ENCODE data around the gene TCIRG1.

The TCIRG1 gene

DNA sequence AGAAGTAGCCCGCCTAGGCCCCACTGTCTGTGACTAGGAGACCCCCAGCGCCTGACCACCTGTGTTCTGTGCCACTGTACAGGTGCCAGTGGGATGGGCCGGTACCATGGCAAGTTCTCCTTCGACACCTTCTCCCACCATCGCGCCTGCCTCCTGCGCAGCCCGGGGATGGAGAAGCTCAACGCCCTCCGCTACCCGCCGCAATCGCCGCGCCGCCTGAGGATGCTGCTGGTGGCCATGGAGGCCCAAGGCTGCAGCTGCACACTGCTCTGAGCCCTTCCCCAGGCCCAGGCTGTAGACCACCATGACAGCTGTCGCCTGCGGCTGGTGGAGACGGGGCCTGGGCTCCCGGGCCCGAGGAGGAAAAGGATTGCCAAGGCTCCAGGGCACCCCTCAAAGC is 11.2 kb upstream of the TCIRG1 start:
- no peak for TF ChIP-seq EZH2phosphoT487 (conservative IDR thresholded peaks at IDR 0.05; ENCODE audit: low read length)
- TF ChIP-seq, protein P1, sequence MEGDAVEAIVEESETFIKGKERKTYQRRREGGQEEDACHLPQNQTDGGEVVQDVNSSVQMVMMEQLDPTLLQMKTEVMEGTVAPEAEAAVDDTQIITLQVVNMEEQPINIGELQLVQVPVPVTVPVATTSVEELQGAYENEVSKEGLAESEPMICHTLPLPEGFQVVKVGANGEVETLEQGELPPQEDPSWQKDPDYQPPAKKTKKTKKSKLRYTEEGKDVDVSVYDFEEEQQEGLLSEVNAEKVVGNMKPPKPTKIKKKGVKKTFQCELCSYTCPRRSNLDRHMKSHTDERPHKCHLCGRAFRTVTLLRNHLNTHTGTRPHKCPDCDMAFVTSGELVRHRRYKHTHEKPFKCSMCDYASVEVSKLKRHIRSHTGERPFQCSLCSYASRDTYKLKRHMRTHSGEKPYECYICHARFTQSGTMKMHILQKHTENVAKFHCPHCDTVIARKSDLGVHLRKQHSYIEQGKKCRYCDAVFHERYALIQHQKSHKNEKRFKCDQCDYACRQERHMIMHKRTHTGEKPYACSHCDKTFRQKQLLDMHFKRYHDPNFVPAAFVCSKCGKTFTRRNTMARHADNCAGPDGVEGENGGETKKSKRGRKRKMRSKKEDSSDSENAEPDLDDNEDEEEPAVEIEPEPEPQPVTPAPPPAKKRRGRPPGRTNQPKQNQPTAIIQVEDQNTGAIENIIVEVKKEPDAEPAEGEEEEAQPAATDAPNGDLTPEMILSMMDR (IDR thresholded peaks at IDR 0.05; ENCODE audit: insufficient read depth, low read length, poor library complexity, severe bottlenecking) = no peak
- no peak overlapping the region for H3K4me2 ChIP-seq (ENCODE audit: low read depth, low read length, poor library complexity, severe bottlenecking)
- no peak overlapping the region for H2AFZ ChIP-seq (ENCODE audit: low read depth, low read length, severe bottlenecking)
- H4K20me1 ChIP-seq (ENCODE audit: low read depth, low read length) = no peaks in the 10 kb centered on the region
- no peaks in the 10 kb centered on the region for H3K9me3 ChIP-seq (ENCODE audit: insufficient read depth, low read length)
- H3K4me3 ChIP-seq (ENCODE audit: insufficient read depth, low read length, poor library complexity, severe bottlenecking) = no peak overlapping the region
- H3K79me2 ChIP-seq (ENCODE audit: insufficient read depth, low read length) = peaks cover 19% of the 10 kb centered on the region
- no peaks in the 10 kb centered on the region for H3K9me2 ChIP-seq (replicated peaks; ENCODE audit: insufficient read depth, low read length)
- no peak overlapping the region for H3K9ac ChIP-seq (ENCODE audit: low read length)
- no peaks in the 10 kb centered on the region for H3K27me3 ChIP-seq (ENCODE audit: low read length)
- no peaks in the 10 kb centered on the region for H3K36me3 ChIP-seq (ENCODE audit: low read length)
- no peak overlapping the region for H3K27ac ChIP-seq (ENCODE audit: low read depth, low read length)
- H3F3A ChIP-seq (ENCODE audit: insufficient read depth) = no peaks in the 10 kb centered on the region; the same call in 1 of the 2 replicates

DNA sequence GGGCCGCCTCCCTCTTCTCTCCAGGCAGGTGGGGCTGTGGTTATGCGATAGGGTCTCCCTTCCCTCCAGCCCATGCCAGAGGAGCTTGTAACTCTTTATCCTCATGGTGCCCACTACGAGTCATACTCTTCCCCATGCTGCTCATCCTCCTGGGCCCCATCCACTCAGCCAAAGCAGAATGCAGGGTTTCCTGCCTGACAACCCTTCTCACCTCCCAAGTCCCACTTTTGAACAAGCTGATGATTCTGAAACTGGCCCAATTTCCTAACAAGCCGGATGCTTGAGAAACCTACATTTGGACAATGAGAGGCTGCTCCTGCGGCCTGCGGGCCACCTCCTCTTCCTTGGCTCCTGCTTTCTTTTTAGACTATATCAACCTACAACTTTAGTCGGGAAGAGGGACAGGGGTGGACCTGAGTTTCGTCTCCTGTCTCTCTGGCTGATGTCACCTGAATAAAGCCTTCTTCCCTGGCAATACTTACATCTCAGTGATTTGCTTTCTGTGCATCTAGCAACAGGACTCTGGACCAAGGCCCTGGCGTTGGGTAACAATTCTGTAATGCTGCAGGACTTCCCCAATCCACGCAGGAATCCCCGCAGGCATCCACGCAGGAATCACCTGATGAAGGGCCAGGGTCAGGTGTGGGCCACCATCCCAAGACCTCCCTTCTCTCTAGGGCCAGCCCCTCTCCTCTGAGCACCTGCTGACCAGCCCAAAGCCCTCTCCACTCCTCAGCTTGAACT is 9.9 kb upstream of the TCIRG1 start:
- no peaks in the 10 kb centered on the region for H3K27me3 ChIP-seq (ENCODE audit: low read length)
- TF ChIP-seq, protein P1 (IDR thresholded peaks at IDR 0.05; ENCODE audit: insufficient read depth, low read length, poor library complexity, severe bottlenecking) = no peak
- TF ChIP-seq EZH2phosphoT487 (conservative IDR thresholded peaks at IDR 0.05; ENCODE audit: low read length) = no peak
- no peaks in the 10 kb centered on the region for H3K36me3 ChIP-seq (ENCODE audit: low read length)
- H3K79me2 ChIP-seq (ENCODE audit: insufficient read depth, low read length) = peaks cover 19% of the 10 kb centered on the region
- H3K27ac ChIP-seq (ENCODE audit: low read depth, low read length) = no peak overlapping the region
- no peaks in the 10 kb centered on the region; the same call in 1 of the 2 replicates for H3F3A ChIP-seq (ENCODE audit: insufficient read depth)
- no peaks in the 10 kb centered on the region for H3K9me3 ChIP-seq (ENCODE audit: insufficient read depth, low read length)
- H3K4me2 ChIP-seq (ENCODE audit: low read depth, low read length, poor library complexity, severe bottlenecking) = peak overlapping the region; percentile 66
- H4K20me1 ChIP-seq (ENCODE audit: low read depth, low read length) = no peaks in the 10 kb centered on the region
- H3K4me3 ChIP-seq (ENCODE audit: insufficient read depth, low read length, poor library complexity, severe bottlenecking) = no peak overlapping the region
- H2AFZ ChIP-seq (ENCODE audit: low read depth, low read length, severe bottlenecking) = no peak overlapping the region
- H3K9me2 ChIP-seq (replicated peaks; ENCODE audit: insufficient read depth, low read length) = no peaks in the 10 kb centered on the region
- peak overlapping the region; percentile 98; the same call in 1 of the 2 replicates for H3K9ac ChIP-seq (ENCODE audit: low read length)

DNA sequence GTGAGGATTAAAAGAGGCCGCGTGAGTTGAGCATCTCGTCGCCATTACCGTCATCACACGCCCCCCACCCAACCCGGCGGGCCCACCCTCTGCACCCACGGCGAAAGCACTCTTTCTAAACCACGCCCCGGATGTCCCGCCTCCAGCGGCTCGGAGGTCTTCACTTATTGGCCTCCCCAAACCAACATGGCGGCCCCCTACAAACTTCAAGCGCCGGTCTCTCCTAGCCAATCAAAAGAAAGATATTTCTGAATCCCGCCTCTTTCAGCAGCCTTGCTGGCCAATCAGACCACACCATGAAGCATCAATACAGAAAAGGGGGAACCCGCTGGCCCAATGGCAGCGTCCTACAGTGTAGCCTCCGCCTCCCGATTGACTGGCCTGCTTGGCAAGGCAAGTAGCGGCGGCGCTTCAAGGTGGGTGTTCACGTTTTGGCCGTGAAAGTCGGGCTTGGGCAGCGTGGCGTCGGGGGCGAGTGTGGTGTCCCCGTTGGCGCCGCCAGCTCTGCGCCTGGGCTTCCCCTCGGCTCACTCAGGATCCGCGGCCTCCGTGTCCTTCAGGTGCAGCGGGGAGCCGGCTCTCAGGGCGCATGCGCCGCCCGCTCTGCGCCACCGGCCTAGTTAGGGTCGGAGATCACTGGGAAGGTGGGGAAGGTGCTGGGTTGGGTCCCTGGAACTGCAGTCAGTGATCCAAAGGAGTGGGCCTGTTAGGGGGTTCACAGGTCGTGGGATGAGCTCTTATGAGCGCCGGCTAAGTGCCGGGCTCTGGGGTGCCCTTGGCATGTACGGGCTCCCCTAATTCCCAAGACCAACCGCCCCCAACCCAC is 8.3 kb upstream of the TCIRG1 start, which contains the start of gene NDUFS8:
Gene NDUFS8, plus strand, starts transcription at position 364 of the 826 bp plus-strand sequence. CDS start 1,471 bp downstream, outside the sequence.
- Histone ChIP-seq H3K36me3 (ENCODE audit: low read length) (no peaks in the 10 kb centered on the region), H3K27ac (ENCODE audit: low read depth, low read length) (peak within 1 kb of the TSS; percentile 49), H3K27me3 (ENCODE audit: low read length) (no peaks in the 10 kb centered on the region), H3F3A (ENCODE audit: insufficient read depth) (no peaks in the 10 kb centered on the region), H3K4me2 (ENCODE audit: low read depth, low read length, poor library complexity, severe bottlenecking) (peak within 1 kb of the TSS; percentile 92), H3K79me2 (ENCODE audit: insufficient read depth, low read length) (peaks cover 19% of the 10 kb centered on the region), H3K9ac (ENCODE audit: low read length) (peak within 1 kb of the TSS; percentile 98), H3K9me2 (replicated peaks; ENCODE audit: insufficient read depth, low read length) (no peaks in the 10 kb centered on the region), H3K4me3 (ENCODE audit: insufficient read depth, low read length, poor library complexity, severe bottlenecking) (peak within 1 kb of the TSS; percentile 95), H4K20me1 (ENCODE audit: low read depth, low read length) (no peaks in the 10 kb centered on the region), H2AFZ (ENCODE audit: low read depth, low read length, severe bottlenecking) (peak within 1 kb of the TSS; percentile 91), H3K9me3 (ENCODE audit: insufficient read depth, low read length) (no peaks in the 10 kb centered on the region)
- no peak for TF ChIP-seq EZH2phosphoT487 (conservative IDR thresholded peaks at IDR 0.05; ENCODE audit: low read length)
- TF ChIP-seq, protein P1 (IDR thresholded peaks at IDR 0.05; ENCODE audit: insufficient read depth, low read length, poor library complexity, severe bottlenecking) = no peak

Data from SU-DHL-6 (cell line).